ENCODE measurements around the gene LIPF.
A peak's percentile ranks its signal among the peaks of the same experiment; 100 is the strongest.

LIPF gene

GRCh38 chr10:88725798-88726197 lies 61.6 kb downstream of the LIPF start:
- Histone ChIP-seq H3K36me3 (replicated peaks) (no peaks in the 10 kb centered on the region), H3K4me3 (ENCODE audit: low read depth, low read length) (no peak overlapping the region), H3K27ac (no peak overlapping the region), H3K27me3 (replicated peaks) (no peaks in the 10 kb centered on the region)
- in situ Hi-C loops (cut with HindIII; ENCODE audit: low pct_ligation_motif_present, low sequenced_read_pairs), result no loop called here
- no peak for DNase-seq
- no peak for TF ChIP-seq CTCF (IDR thresholded peaks at IDR 0.05; ENCODE audit: low read depth, low read length, missing control alignments)

- H3K36me3 ChIP-seq (replicated peaks), result no peaks in the 10 kb centered on the region
- peak; percentile 60 for TF ChIP-seq CTCF (IDR thresholded peaks at IDR 0.05; ENCODE audit: low read depth, low read length, missing control alignments)
- in situ Hi-C loops (cut with HindIII; ENCODE audit: low pct_ligation_motif_present, low sequenced_read_pairs), result no loop called here
- DNase-seq, result no peak
- H3K4me3 ChIP-seq (ENCODE audit: low read depth, low read length), result no peak overlapping the region
- H3K27ac ChIP-seq, result no peak overlapping the region
- H3K27me3 ChIP-seq (replicated peaks), result no peaks in the 10 kb centered on the region
These were observed 64.0 kb downstream of the LIPF start for GRCh38 chr10:88728107-88728763.
